ENCODE results near the gene SAMD4A. TPM values are rescaled to one million over a fixed set of nuclear protein-coding genes. Genes with fewer than 3 reads are reported as not detected.

The SAMD4A gene
- total RNA-seq, 1 experiment from 2014 or later, result 18.3 TPM

- Histone ChIP-seq H3K4me2 (no peak overlapping the region), H3K27ac (no peak overlapping the region), H3F3A (ENCODE audit: insufficient read depth, low read depth) (no peaks in the 10 kb centered on the region), H2AFZ (no peak overlapping the region), H3K27me3 (ENCODE audit: insufficient read depth, low read depth) (no peaks in the 10 kb centered on the region), H3K9me3 (ENCODE audit: insufficient read depth, low read depth) (no peaks in the 10 kb centered on the region), H4K20me1 (ENCODE audit: insufficient read depth) (no peaks in the 10 kb centered on the region), H3K9me2 (ENCODE audit: insufficient read depth) (no peaks in the 10 kb centered on the region; the same call in 1 of the 2 replicates), H3K79me2 (ENCODE audit: low read depth) (no peaks in the 10 kb centered on the region), H3K4me3 (no peak overlapping the region), H3K4me1 (replicated peaks; ENCODE audit: insufficient read depth) (no peaks in the 10 kb centered on the region), H3K36me3 (ENCODE audit: low read depth) (no peaks in the 10 kb centered on the region)
- no TSS peak for BruUV-seq (replicated peaks)
- POLR2A ChIA-PET (ENCODE audit: unreplicated experiment), result no interaction called here
- TF ChIP-seq CTCF (conservative IDR thresholded peaks at IDR 0.05) (no peak), EZH2 (IDR thresholded peaks at IDR 0.05; ENCODE audit: low read depth) (no peak)
- CTCF ChIA-PET, result no interaction called here
- intact Hi-C loops (cut with micrococcal nuclease; ENCODE audit: unreplicated experiment), result no loop called here
- no peak for DNase-seq
Measured at GRCh38 chr14:54555651-54556050, 11.3 kb upstream of the SAMD4A start.

- Histone ChIP-seq H2AFZ (no peak overlapping the region), H3K36me3 (ENCODE audit: low read depth) (no peaks in the 10 kb centered on the region), H3K79me2 (ENCODE audit: low read depth) (no peaks in the 10 kb centered on the region), H3K4me3 (no peak overlapping the region), H3F3A (ENCODE audit: insufficient read depth, low read depth) (no peaks in the 10 kb centered on the region), H4K20me1 (ENCODE audit: insufficient read depth) (no peaks in the 10 kb centered on the region), H3K9me2 (ENCODE audit: insufficient read depth) (no peaks in the 10 kb centered on the region; the same call in 1 of the 2 replicates), H3K9me3 (ENCODE audit: insufficient read depth, low read depth) (no peaks in the 10 kb centered on the region), H3K27me3 (ENCODE audit: insufficient read depth, low read depth) (no peaks in the 10 kb centered on the region), H3K27ac (no peak overlapping the region), H3K4me2 (no peak overlapping the region), H3K4me1 (replicated peaks; ENCODE audit: insufficient read depth) (no peaks in the 10 kb centered on the region)
- TF ChIP-seq EZH2 (IDR thresholded peaks at IDR 0.05; ENCODE audit: low read depth) (no peak), CTCF (conservative IDR thresholded peaks at IDR 0.05) (no peak)
- intact Hi-C loops (cut with micrococcal nuclease; ENCODE audit: unreplicated experiment), result no loop called here
- ChIA-PET POLR2A (ENCODE audit: unreplicated experiment) (no interaction called here), CTCF (no interaction called here)
- no peak for DNase-seq
- no TSS peak for BruUV-seq (replicated peaks)
Measured at GRCh38 chr14:54556535-54556934, 10.4 kb upstream of the SAMD4A start.

- Histone ChIP-seq H4K20me1 (ENCODE audit: insufficient read depth) (no peaks in the 10 kb centered on the region; the same call in 1 of the 2 replicates), H3K79me2 (ENCODE audit: low read depth) (no peaks in the 10 kb centered on the region), H3F3A (ENCODE audit: insufficient read depth, low read depth) (peaks cover 15% of the 10 kb centered on the region), H3K9me3 (ENCODE audit: insufficient read depth, low read depth) (no peaks in the 10 kb centered on the region), H3K4me1 (replicated peaks; ENCODE audit: insufficient read depth) (peaks cover 8% of the 10 kb centered on the region), H3K27ac (no peak overlapping the region), H3K4me2 (no peak overlapping the region), H3K4me3 (no peak overlapping the region), H2AFZ (no peak overlapping the region), H3K9me2 (ENCODE audit: insufficient read depth) (no peaks in the 10 kb centered on the region; the same call in 1 of the 2 replicates), H3K36me3 (ENCODE audit: low read depth) (no peaks in the 10 kb centered on the region), H3K27me3 (ENCODE audit: insufficient read depth, low read depth) (no peaks in the 10 kb centered on the region)
- ChIA-PET CTCF (no interaction called here), POLR2A (ENCODE audit: unreplicated experiment) (interaction anchor here (0.6 kb wide), 1 partner anchor 269 kb away, joined by 3 read pairs; no protein-coding TSS in a partner anchor)
- no peak for DNase-seq
- BruUV-seq (replicated peaks), result no TSS peak
- intact Hi-C loops (cut with micrococcal nuclease; ENCODE audit: unreplicated experiment), result no loop called here
- TF ChIP-seq CTCF (conservative IDR thresholded peaks at IDR 0.05) (no peak), EZH2 (IDR thresholded peaks at IDR 0.05; ENCODE audit: low read depth) (no peak)
Measured at GRCh38 chr14:54562334-54562733, 4.6 kb upstream of the SAMD4A start.

All from PC-9 (cell line).